Erythroblast (primary cell): Measurements from ENCODE around the gene LAMB4.

Experiments
- DNase-seq, 2 experiments: peaks; one replicate each; lab custom pipeline; 2025; lab: John Stamatoyannopoulos, UW
- GATA1 ChIP-seq: IDR thresholded peaks from 2 replicates; pipeline ENCODE4 v1.6.1; 2011; ENCODE audit warnings: low read depth, mild to moderate bottlenecking, control low read depth, low read length, moderate library complexity
- POLR2A ChIP-seq: IDR thresholded peaks from 2 replicates; pipeline ENCODE4 v1.6.1; 2011; ENCODE audit warnings: mild to moderate bottlenecking, low read length

The LAMB4 gene

GRCh38 chr7:108104324-108104723 lies 25.8 kb downstream of the LAMB4 start:
- no peak for DNase-seq
- TF ChIP-seq POLR2A = no peak
- no peak for TF ChIP-seq GATA1

- no peak for DNase-seq
- TF ChIP-seq GATA1 (no peak), POLR2A (no peak)
Observed at GRCh38 chr7:108103558-108104298, 26.4 kb downstream of the LAMB4 start.

- TF ChIP-seq POLR2A (no peak), GATA1 (no peak)
- DNase-seq = no peak
Observed at GRCh38 chr7:108102671-108103312, 27.4 kb downstream of the LAMB4 start.

- no peak for TF ChIP-seq POLR2A
- TF ChIP-seq GATA1 = no peak
- DNase-seq = no peak
Observed at GRCh38 chr7:108101759-108102158, 28.4 kb downstream of the LAMB4 start.

DNA sequence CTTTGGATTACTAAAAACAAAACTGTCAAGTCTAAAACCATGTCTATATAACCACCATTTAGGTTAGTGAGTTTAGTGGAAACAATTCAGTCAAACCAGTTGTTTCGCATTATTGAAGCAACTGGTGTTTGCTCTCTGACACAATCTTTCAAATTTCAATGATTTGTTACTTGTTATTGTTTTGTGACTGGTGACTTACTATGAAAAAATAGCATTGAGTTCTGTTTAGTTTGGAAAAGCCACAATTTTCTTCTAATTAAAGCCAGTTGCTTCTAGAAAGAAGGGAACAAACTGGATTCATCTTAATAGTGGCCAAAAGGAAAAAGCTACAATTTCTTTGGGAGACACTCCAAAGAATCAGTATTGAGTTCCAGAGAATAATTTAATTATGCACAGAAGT lies 30.4 kb downstream of the LAMB4 start:
- TF ChIP-seq GATA1 (no peak), POLR2A (no peak)

GRCh38 chr7:108097703-108098102 lies 32.5 kb downstream of the LAMB4 start:
- DNase-seq = peak in 1 of 2 experiments; percentile 45
- TF ChIP-seq POLR2A (no peak), GATA1 (no peak)

More for the DNA sequence above, 30.4 kb downstream of the LAMB4 start:
- DNase-seq = no peak

DNA sequence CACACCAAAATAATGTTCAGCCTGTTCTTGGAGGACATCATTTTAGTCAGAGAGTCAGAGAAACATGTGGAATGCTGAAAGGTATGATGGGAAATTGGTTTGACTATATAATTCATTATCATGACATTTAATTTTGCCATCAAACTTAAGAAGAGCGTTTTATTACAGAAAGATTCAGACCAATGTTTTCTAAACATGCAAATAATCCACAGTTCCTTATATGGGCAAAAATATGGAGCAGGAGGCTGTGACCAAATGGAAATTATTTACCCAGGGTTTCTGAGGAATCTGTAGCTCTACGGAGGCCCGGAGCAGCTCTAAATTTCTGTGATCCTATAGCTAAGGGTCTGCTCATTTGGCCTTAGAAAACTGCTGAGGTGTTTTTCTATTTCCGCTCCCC lies 33.2 kb downstream of the LAMB4 start:
- DNase-seq = no peak
- TF ChIP-seq POLR2A (no peak), GATA1 (no peak)

DNA sequence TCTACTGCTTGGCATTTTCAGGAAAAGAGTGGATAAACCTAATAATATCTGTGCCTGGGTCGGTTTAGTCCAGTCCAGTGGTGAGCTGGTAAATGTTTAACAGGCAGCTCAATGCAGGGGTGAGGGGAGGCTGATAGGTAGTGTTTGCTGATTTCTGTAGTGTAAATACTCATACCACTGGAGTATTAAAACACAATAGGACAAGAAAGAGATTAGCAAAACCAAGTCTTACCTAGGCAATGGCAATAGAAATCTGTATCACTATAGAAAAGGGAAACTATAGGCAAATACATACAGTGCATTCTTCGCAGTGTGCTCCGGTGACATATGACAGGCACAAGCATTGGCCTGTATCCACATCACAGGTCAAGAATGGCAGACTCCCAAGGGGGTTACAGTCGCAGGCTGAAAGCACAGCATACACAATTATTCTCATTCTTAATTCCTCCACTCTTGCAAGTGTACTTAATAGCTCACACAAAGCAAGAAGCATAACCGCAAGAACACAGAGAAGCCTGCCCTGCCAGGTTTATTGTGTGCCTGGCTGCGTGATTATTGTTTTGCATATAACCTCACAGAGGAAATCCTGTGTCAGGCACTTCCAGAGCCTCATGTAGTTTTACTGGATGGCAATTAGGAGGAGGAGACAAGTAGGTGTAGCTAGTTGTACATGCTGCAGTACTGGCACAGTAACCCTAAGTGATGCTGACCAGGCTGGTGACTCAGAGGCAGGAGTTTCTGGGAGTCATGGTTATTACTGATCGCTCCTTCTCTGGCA lies 35.0 kb downstream of the LAMB4 start:
- no peak for DNase-seq

DNA sequence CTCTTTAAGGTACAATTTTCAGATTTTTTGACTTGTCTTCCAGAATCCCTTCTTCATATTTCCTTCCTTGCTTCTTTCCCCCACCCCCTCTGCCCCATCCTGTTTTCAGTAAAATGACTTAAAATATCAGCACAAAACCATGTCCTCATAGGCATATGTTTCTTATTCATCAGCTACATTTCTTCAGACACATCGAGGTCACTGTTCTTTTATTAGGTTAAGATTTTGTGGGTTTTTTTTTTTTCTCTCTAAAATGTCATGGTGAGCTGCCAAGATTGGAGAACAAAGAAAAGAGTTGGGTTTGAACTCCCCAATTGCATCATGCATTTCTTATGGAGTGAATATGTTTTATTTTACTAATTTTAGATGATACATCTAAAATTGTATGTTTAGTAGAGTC lies 35.8 kb downstream of the LAMB4 start:
- TF ChIP-seq POLR2A (no peak), GATA1 (no peak)
- DNase-seq = no peak

More for the DNA sequence above, 35.0 kb downstream of the LAMB4 start:
- TF ChIP-seq POLR2A (no peak), GATA1 (no peak)

- TF ChIP-seq POLR2A (no peak), GATA1 (no peak)
- DNase-seq = no peak
Observed at GRCh38 chr7:108093851-108094331, 36.3 kb downstream of the LAMB4 start.

DNA sequence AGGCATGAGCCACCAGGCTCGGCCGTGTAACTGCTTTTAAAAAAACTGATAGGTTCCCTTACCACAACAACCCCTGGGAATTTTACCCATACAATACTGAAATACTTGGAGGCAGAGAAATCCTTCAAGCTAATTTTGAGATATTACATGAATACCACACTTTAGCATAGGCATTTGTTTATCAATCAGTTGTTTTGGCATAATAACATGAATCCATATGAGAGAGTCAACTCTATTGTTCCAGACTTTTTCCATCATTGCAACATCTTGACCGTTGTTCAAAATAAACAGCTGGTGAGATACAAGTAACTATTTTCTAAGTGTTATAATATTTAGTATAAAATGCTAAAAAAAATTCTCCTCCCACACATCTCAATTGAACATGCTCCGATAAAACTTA lies 36.8 kb downstream of the LAMB4 start:
- no peak for DNase-seq
- TF ChIP-seq POLR2A = no peak
- TF ChIP-seq GATA1 = no peak

DNA sequence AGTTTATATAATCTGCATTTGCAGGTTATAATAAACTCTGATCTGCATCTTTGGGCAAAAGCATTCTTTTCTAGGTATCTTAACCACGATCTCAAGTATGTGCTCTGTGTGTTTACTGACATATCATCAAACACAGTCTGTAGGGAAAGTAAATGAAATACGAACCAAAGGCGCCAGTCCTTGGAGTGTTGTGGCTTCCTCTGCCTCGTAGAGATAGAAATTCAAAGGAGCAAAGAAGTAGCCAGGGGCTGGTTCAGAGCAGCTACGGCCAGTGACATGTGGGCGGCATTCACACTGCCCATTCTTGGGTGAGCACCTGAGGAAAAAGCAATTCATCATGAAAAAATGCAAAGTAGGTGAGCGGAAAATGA lies 38.7 kb downstream of the LAMB4 start:
- TF ChIP-seq GATA1 = no peak
- no peak for TF ChIP-seq POLR2A
- no peak for DNase-seq

DNA sequence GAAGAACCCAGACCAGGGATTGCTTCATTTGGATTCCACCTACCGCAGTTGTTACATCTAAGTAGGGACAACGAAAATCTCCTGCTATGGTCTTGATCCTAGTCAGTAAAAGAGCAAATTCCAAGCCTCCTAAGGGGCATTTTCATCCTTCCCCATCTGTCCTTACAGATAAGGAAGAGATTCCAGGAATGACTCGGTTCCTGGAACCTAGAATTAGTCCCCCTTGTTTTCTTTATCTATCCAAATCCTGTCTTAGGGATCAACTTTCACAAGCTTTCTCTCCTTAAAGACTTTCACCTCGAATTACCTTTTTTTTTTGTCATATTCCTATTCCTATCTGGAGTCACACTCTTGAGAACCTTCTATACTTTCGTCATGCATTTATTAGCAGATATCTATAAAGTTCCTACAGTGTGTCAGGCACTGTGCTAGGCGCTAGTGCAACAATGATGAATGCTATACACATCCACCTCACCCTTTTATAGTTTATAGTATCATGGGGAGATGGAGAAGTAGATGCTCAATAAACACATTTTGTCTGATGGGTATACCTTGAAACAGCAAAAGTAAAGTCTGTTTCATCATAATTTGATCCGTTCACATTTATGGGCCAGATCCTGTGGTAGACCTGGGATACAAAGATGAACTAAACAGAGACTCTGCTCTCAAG lies 39.2 kb downstream of the LAMB4 start:
- no peak for DNase-seq
- TF ChIP-seq POLR2A (no peak), GATA1 (no peak)
